CD4-positive, alpha-beta T cell (primary cell): ENCODE results near the gene NRXN3. TPM values are rescaled to one million over a fixed set of nuclear protein-coding genes. Genes with fewer than 3 reads are reported as not detected.

ENCODE experiments used
- ATAC-seq: fragments of 200-7000 bp; cut with Tn5 transposase; one replicate; pipeline ENCODE4 v1.10.0; 2022; ENCODE audit warnings: mild to moderate bottlenecking; ENCODE audit not compliant: poor library complexity
- CTCF ChIA-PET: fragments of 350-600 bp; sonication (Branson Sonifier 250); formaldehyde crosslinking; loops from one replicate; lab custom pipeline; 2021; ENCODE audit warnings: antibody characterized with exemption, inconsistent platforms; lab: Charles Lee
- POLR2A ChIA-PET: fragments of 350-600 bp; sonication (Branson Sonifier 250); formaldehyde crosslinking; loops from one replicate; lab custom pipeline; 2021; ENCODE audit warnings: antibody characterized with exemption, inconsistent platforms; lab: Charles Lee
- DNase-seq, 14 experiments: peaks; one replicate each; pipeline ENCODE4 v3.0.0-alpha.2; 2013 to 2020; ENCODE audit warnings: mixed read lengths in 2 of 14
- H3K27ac ChIP-seq, 2 donors: one replicate each; pipeline versions ENCODE4 v1.5.1 to v1.7.0; 2013; ENCODE audit warnings: low read length in 2 of 2, low read depth in 1 of 2, mild to moderate bottlenecking in 1 of 2
- H3K27me3 ChIP-seq, 2 experiments: 1 replicate in 1 of 2; 2 replicates in 1 of 2; pipeline versions ENCODE4 v1.6.1 to v1.7.0; 2013; ENCODE audit warnings: low read length in 2 of 2, control low read depth in 1 of 2, mild to moderate bottlenecking in 1 of 2, moderate library complexity in 1 of 2; ENCODE audit not compliant: insufficient read depth in 2 of 2, control insufficient read depth in 1 of 2
- H3K36me3 ChIP-seq: one replicate; pipeline ENCODE4 v1.6.1; 2013; ENCODE audit warnings: low read length, control low read depth; ENCODE audit not compliant: insufficient read depth
- H3K4me1 ChIP-seq: one replicate; pipeline ENCODE4 v1.6.1; 2013; ENCODE audit warnings: low read length, control low read depth; ENCODE audit not compliant: insufficient read depth
- H3K4me3 ChIP-seq: one replicate; pipeline ENCODE4 v1.5.1; 2013; ENCODE audit warnings: mild to moderate bottlenecking, low read length, moderate library complexity
- H3K9me3 ChIP-seq, 2 experiments: 1 replicate in 1 of 2; 2 replicates in 1 of 2; pipeline versions ENCODE4 v1.6.1 to v1.7.0; 2013; ENCODE audit warnings: low read length in 2 of 2, mild to moderate bottlenecking in 2 of 2, control low read depth in 1 of 2, moderate library complexity in 1 of 2; ENCODE audit not compliant: control insufficient read depth in 1 of 2, insufficient read depth in 1 of 2
- H3K27ac Mint-ChIP-seq: one replicate; pipeline ENCODE4 v1.8.0; 2020; ENCODE audit warnings: mixed read lengths
- H3K27me3 Mint-ChIP-seq: one replicate; pipeline ENCODE4 v1.8.0; 2021; ENCODE audit warnings: mixed read lengths
- H3K36me3 Mint-ChIP-seq: one replicate; pipeline ENCODE4 v1.8.0; 2021; ENCODE audit warnings: low read depth, mixed read lengths
- H3K4me1 Mint-ChIP-seq: one replicate; pipeline ENCODE4 v1.8.0; 2021; ENCODE audit warnings: low read depth, mixed read lengths
- H3K4me3 Mint-ChIP-seq: one replicate; pipeline ENCODE4 v1.8.0; 2020; ENCODE audit warnings: mild to moderate bottlenecking, mixed read lengths
- H3K9me3 Mint-ChIP-seq: one replicate; pipeline ENCODE4 v1.8.0; 2020; ENCODE audit warnings: mixed read lengths
- intact Hi-C, 2 experiments: fragments of 100-400 bp; cut with DNase I in 1 of 2; cut with micrococcal nuclease in 1 of 2; formaldehyde crosslinking; loops; one replicate each; pipeline versions ENCODE4 v1.15.1 to v1.9.0; 2023 to 2025; cut with DNase I, micrococcal nuclease
- total RNA-seq, 174 experiments: library from RNA in 2 of 174; stranded (reverse) in 2 of 174; gene quantifications; one replicate each; pipeline ENCODE4 v1.2.3 and lab custom pipeline; 2021 to 2026
- TF ChIP-seq, protein P1 (sequence below): fragments of 200-600 bp; IDR thresholded peaks from one replicate; pipeline ENCODE4 v1.8.0; 2022; ENCODE audit warnings: antibody characterized with exemption, mild to moderate bottlenecking

NRXN3 gene
- total RNA-seq, 2 experiments from 2014 or later, result not detected

- Histone ChIP-seq H3K36me3 (no peaks in the 10 kb centered on the region), H3K9me3 (no peaks in the 10 kb centered on the region), H3K27ac (no peak overlapping the region), H3K27me3 (no peaks in the 10 kb centered on the region), H3K4me1 (no peaks in the 10 kb centered on the region), H3K4me3 (no peak overlapping the region)
- no peaks in the 10 kb centered on the region for H3K9me3 Mint-ChIP-seq
- H3K27ac Mint-ChIP-seq, result no peak overlapping the region
- ChIA-PET CTCF (no interaction called here), POLR2A (no interaction called here)
- no peak overlapping the region for H3K4me3 Mint-ChIP-seq
- H3K27me3 Mint-ChIP-seq, result no peaks in the 10 kb centered on the region
- DNase-seq, result no peak
- TF ChIP-seq, protein P1, sequence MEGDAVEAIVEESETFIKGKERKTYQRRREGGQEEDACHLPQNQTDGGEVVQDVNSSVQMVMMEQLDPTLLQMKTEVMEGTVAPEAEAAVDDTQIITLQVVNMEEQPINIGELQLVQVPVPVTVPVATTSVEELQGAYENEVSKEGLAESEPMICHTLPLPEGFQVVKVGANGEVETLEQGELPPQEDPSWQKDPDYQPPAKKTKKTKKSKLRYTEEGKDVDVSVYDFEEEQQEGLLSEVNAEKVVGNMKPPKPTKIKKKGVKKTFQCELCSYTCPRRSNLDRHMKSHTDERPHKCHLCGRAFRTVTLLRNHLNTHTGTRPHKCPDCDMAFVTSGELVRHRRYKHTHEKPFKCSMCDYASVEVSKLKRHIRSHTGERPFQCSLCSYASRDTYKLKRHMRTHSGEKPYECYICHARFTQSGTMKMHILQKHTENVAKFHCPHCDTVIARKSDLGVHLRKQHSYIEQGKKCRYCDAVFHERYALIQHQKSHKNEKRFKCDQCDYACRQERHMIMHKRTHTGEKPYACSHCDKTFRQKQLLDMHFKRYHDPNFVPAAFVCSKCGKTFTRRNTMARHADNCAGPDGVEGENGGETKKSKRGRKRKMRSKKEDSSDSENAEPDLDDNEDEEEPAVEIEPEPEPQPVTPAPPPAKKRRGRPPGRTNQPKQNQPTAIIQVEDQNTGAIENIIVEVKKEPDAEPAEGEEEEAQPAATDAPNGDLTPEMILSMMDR, result no peak
- H3K4me1 Mint-ChIP-seq, result no peaks in the 10 kb centered on the region
- intact Hi-C loops, result no loop called here
- H3K36me3 Mint-ChIP-seq, result no peaks in the 10 kb centered on the region
- no peak for ATAC-seq
Observed at GRCh38 chr14:79578470-79578869, 1408.3 kb downstream of the NRXN3 start.

- intact Hi-C loops, result no loop called here
- Mint-ChIP-seq H3K27ac (no peak overlapping the region), H3K36me3 (no peaks in the 10 kb centered on the region), H3K9me3 (no peaks in the 10 kb centered on the region), H3K4me3 (no peak overlapping the region), H3K27me3 (no peaks in the 10 kb centered on the region), H3K4me1 (no peaks in the 10 kb centered on the region)
- no peaks in the 10 kb centered on the region for H3K27me3 ChIP-seq
- H3K36me3 ChIP-seq, result no peaks in the 10 kb centered on the region
- no peak overlapping the region for H3K4me3 ChIP-seq
- ChIA-PET POLR2A (no interaction called here), CTCF (no interaction called here)
- no peaks in the 10 kb centered on the region for H3K9me3 ChIP-seq
- DNase-seq, result no peak
- H3K27ac ChIP-seq, result no peak overlapping the region
- no peak for ATAC-seq
- H3K4me1 ChIP-seq, result no peaks in the 10 kb centered on the region
- TF ChIP-seq, protein P1, result no peak
Observed at GRCh38 chr14:79580414-79580813, 1410.2 kb downstream of the NRXN3 start.

DNA sequence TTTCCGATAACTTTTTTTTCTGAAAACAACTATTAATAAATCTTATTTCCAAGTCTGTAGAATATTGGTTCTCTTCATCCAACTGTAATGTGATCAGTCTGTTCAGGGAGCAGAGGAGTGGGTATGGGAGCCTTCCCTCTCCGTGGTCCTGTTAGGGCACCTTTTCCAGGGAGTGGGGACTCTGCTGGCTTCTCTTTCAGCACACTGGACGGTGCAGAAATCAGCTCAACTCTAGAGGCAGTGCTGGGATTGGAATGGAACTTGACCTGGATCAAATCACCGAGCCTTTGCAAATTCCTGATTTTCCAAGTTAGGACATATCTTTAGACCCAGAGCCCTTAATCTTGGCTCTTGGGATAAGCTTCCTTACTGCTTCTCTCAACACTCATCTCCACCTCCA is 1410.7 kb downstream of the NRXN3 start:
- DNase-seq, result no peak
- Histone ChIP-seq H3K4me1 (no peaks in the 10 kb centered on the region), H3K36me3 (no peaks in the 10 kb centered on the region), H3K27ac (no peak overlapping the region), H3K4me3 (no peak overlapping the region), H3K9me3 (no peaks in the 10 kb centered on the region), H3K27me3 (no peaks in the 10 kb centered on the region)
- intact Hi-C loops, result no loop called here
- Mint-ChIP-seq H3K4me1 (no peaks in the 10 kb centered on the region), H3K27me3 (no peaks in the 10 kb centered on the region), H3K36me3 (no peaks in the 10 kb centered on the region), H3K4me3 (no peak overlapping the region), H3K27ac (no peak overlapping the region), H3K9me3 (no peaks in the 10 kb centered on the region)
- ChIA-PET CTCF (no interaction called here), POLR2A (no interaction called here)
- no peak for ATAC-seq
- TF ChIP-seq, protein P1, result no peak
